ENCODE data around the gene OTULIN.

Gene OTULIN

GRCh38 chr5:14741801-14742440, 77.4 kb downstream of the OTULIN start:
- H3K4me2 ChIP-seq (ENCODE audit: low read length), result no peak overlapping the region

DNA sequence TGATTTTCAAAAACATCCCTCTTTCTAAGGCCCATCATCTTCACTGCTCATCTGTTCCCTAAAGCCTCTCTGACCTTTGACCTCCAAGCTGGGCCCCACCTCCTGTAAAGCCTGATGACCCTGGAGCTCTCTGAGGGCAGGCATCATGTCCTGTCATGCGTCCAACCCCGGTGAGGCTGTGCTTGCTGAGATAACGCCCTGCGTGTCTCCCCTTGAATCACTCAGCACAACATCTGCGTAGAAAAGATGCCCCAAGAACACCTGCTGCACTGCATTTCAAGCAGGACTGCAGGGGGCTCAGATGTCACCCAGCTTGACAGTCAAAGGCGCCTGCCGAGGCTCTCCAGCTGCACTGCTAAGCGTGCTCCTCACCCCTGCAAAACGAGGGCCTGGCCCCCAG, 78.0 kb downstream of the OTULIN start:
- Histone ChIP-seq H3K4me1 (ENCODE audit: insufficient read depth, low read length, severe bottlenecking) (peaks cover 30% of the 10 kb centered on the region), H3K9ac (ENCODE audit: low read length) (no peak overlapping the region), H4K20me1 (ENCODE audit: insufficient read depth, low read length) (no peaks in the 10 kb centered on the region), H3K79me2 (ENCODE audit: insufficient read depth, low read length) (no peaks in the 10 kb centered on the region), H2AFZ (ENCODE audit: low read length) (no peak overlapping the region), H3K27ac (ENCODE audit: low read depth, low read length, poor library complexity, severe bottlenecking) (peak overlapping the region; percentile 50), H3K9me3 (ENCODE audit: low read length) (no peaks in the 10 kb centered on the region), H3K9me2 (ENCODE audit: low read depth, low read length) (no peaks in the 10 kb centered on the region), H3K4me2 (ENCODE audit: low read length) (no peak overlapping the region), H3F3A (ENCODE audit: insufficient read depth, low read length) (no peaks in the 10 kb centered on the region), H3K36me3 (ENCODE audit: insufficient read depth, low read length) (peaks cover 42% of the 10 kb centered on the region; the same call in 1 of the 2 replicates), H3K27me3 (ENCODE audit: insufficient read depth, low read length) (no peaks in the 10 kb centered on the region), H3K4me3 (ENCODE audit: low read depth, low read length, poor library complexity, severe bottlenecking) (no peak overlapping the region)
- TF ChIP-seq EZH2 (IDR thresholded peaks at IDR 0.05; ENCODE audit: borderline replicate concordance, low read length), result no peak
- TF ChIP-seq, protein P1, sequence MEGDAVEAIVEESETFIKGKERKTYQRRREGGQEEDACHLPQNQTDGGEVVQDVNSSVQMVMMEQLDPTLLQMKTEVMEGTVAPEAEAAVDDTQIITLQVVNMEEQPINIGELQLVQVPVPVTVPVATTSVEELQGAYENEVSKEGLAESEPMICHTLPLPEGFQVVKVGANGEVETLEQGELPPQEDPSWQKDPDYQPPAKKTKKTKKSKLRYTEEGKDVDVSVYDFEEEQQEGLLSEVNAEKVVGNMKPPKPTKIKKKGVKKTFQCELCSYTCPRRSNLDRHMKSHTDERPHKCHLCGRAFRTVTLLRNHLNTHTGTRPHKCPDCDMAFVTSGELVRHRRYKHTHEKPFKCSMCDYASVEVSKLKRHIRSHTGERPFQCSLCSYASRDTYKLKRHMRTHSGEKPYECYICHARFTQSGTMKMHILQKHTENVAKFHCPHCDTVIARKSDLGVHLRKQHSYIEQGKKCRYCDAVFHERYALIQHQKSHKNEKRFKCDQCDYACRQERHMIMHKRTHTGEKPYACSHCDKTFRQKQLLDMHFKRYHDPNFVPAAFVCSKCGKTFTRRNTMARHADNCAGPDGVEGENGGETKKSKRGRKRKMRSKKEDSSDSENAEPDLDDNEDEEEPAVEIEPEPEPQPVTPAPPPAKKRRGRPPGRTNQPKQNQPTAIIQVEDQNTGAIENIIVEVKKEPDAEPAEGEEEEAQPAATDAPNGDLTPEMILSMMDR (IDR thresholded peaks at IDR 0.05; ENCODE audit: low read length), result no peak

More at GRCh38 chr5:14741801-14742440, 77.4 kb downstream of the OTULIN start:
- peaks cover 30% of the 10 kb centered on the region for H3K4me1 ChIP-seq (ENCODE audit: insufficient read depth, low read length, severe bottlenecking)
- H3K9me2 ChIP-seq (ENCODE audit: low read depth, low read length), result no peaks in the 10 kb centered on the region
- H3K4me3 ChIP-seq (ENCODE audit: low read depth, low read length, poor library complexity, severe bottlenecking), result no peak overlapping the region
- H2AFZ ChIP-seq (ENCODE audit: low read length), result no peak overlapping the region
- no peaks in the 10 kb centered on the region for H4K20me1 ChIP-seq (ENCODE audit: insufficient read depth, low read length)
- peaks cover 39% of the 10 kb centered on the region; the same call in 1 of the 2 replicates for H3K36me3 ChIP-seq (ENCODE audit: insufficient read depth, low read length)
- no peaks in the 10 kb centered on the region for H3F3A ChIP-seq (ENCODE audit: insufficient read depth, low read length)
- H3K79me2 ChIP-seq (ENCODE audit: insufficient read depth, low read length), result no peaks in the 10 kb centered on the region
- H3K9me3 ChIP-seq (ENCODE audit: low read length), result no peaks in the 10 kb centered on the region
- H3K27me3 ChIP-seq (ENCODE audit: insufficient read depth, low read length), result no peaks in the 10 kb centered on the region
- no peak overlapping the region for H3K9ac ChIP-seq (ENCODE audit: low read length)
- peak overlapping the region; percentile 50 for H3K27ac ChIP-seq (ENCODE audit: low read depth, low read length, poor library complexity, severe bottlenecking)
- TF ChIP-seq EZH2 (IDR thresholded peaks at IDR 0.05; ENCODE audit: borderline replicate concordance, low read length), result no peak
- TF ChIP-seq, protein P1 (IDR thresholded peaks at IDR 0.05; ENCODE audit: low read length), result no peak

- Histone ChIP-seq H2AFZ (ENCODE audit: low read length) (no peak overlapping the region), H3K9me2 (ENCODE audit: low read depth, low read length) (no peaks in the 10 kb centered on the region), H3K9ac (ENCODE audit: low read length) (no peak overlapping the region), H3K79me2 (ENCODE audit: insufficient read depth, low read length) (no peaks in the 10 kb centered on the region), H3K4me2 (ENCODE audit: low read length) (no peak overlapping the region), H3K27ac (ENCODE audit: low read depth, low read length, poor library complexity, severe bottlenecking) (peak overlapping the region; percentile 50), H3K4me3 (ENCODE audit: low read depth, low read length, poor library complexity, severe bottlenecking) (no peak overlapping the region), H3K27me3 (ENCODE audit: insufficient read depth, low read length) (no peaks in the 10 kb centered on the region), H3F3A (ENCODE audit: insufficient read depth, low read length) (no peaks in the 10 kb centered on the region), H3K9me3 (ENCODE audit: low read length) (no peaks in the 10 kb centered on the region), H3K4me1 (ENCODE audit: insufficient read depth, low read length, severe bottlenecking) (peaks cover 30% of the 10 kb centered on the region), H4K20me1 (ENCODE audit: insufficient read depth, low read length) (no peaks in the 10 kb centered on the region), H3K36me3 (ENCODE audit: insufficient read depth, low read length) (peaks cover 51% of the 10 kb centered on the region; the same call in 1 of the 2 replicates)
- TF ChIP-seq, protein P1 (IDR thresholded peaks at IDR 0.05; ENCODE audit: low read length), result no peak
- no peak for TF ChIP-seq EZH2 (IDR thresholded peaks at IDR 0.05; ENCODE audit: borderline replicate concordance, low read length)
These were observed 79.2 kb downstream of the OTULIN start for GRCh38 chr5:14743601-14744295.
